Muscle of leg (tissue), 11 donors: Measurements from ENCODE around the gene FGFR3. TPM values are rescaled to one million over a fixed set of nuclear protein-coding genes. Genes with fewer than 3 reads are reported as not detected.
A peak's percentile ranks its signal among the peaks of the same experiment; 100 is the strongest.

ENCODE experiments used
- DNase-seq: peaks from one replicate; pipeline ENCODE4 v3.0.0; 2013
- H3K27ac ChIP-seq: one replicate; pipeline ENCODE4 v1.5.1; 2013; ENCODE audit warnings: mild to moderate bottlenecking, low read length, control low read depth
- H3K27me3 ChIP-seq: one replicate; pipeline ENCODE4 v1.6.1; 2013; ENCODE audit warnings: low read length; ENCODE audit not compliant: control insufficient read depth, insufficient read depth
- H3K36me3 ChIP-seq: one replicate; pipeline ENCODE4 v1.6.1; 2013; ENCODE audit warnings: low read length; ENCODE audit not compliant: control insufficient read depth, insufficient read depth
- H3K4me1 ChIP-seq: one replicate; pipeline ENCODE4 v1.6.1; 2013; ENCODE audit warnings: low read length; ENCODE audit not compliant: control insufficient read depth, insufficient read depth
- H3K4me3 ChIP-seq: one replicate; pipeline ENCODE4 v1.5.1; 2013; ENCODE audit warnings: low read length, control low read depth
- H3K9me3 ChIP-seq: replicated peaks from 2 replicates; pipeline ENCODE4 v1.6.1; 2013; ENCODE audit warnings: low read depth, low read length; ENCODE audit not compliant: control insufficient read depth
- WGBS: methylation state at CpG from one replicate; pipeline ENCODE4 v1.1.5; 2013; ENCODE audit warnings: missing lambda C conversion rate; ENCODE audit not compliant: insufficient coverage; 5-methylcytosine and 5-hydroxymethylcytosine counted together
- polyA plus RNA-seq, 8 donors: library from polyadenylated mRNA; unstranded; fragments of 120-200 nt; gene quantifications; one replicate each; pipeline versions ENCODE4 v1.2.1 to v1.2.3, GENCODE V29; 2013; ENCODE audit warnings: inconsistent platforms in 1 of 8, low replicate concordance in 1 of 8; ENCODE audit not compliant: insufficient read length in 8 of 8, insufficient read depth in 1 of 8
- total RNA-seq: library from RNA; stranded (reverse); fragments of 120-200 nt; gene quantifications from one replicate; pipeline ENCODE4 v1.2.4, GENCODE V29; 2013

Gene FGFR3
- total and polyA plus RNA-seq, 9 donors, result 0.89 to 14.0 (median 1.4) TPM

DNA sequence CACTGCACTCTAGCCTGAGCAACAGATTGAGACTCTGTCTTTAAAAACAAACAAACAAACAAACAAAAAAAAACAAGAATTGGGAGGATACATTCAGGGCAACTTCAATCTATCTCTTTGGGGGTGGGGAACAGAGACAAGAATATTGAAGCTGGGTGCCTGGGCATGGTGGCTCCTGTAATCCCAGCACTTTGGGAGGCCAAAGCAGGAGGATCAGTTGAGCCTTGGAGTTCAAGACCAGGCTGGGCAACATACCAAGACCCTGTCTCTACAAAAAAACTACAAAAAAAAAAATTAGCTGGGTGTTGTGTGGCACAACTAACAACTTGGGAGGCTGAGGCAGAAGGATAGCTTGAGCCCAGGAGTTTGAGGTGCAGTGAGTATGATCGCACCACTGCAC lies 61.7 kb downstream of the FGFR3 start:
- H3K4me1 ChIP-seq, result peaks cover 29% of the 10 kb centered on the region
- H3K4me3 ChIP-seq, result peak overlapping the region; percentile 88
- WGBS, result no CpG with 5 or more reads among the region's 1 CpG
- no peak for DNase-seq
- no peaks in the 10 kb centered on the region for H3K27me3 ChIP-seq
- no peak overlapping the region for H3K27ac ChIP-seq
- H3K9me3 ChIP-seq, result no peaks in the 10 kb centered on the region
- H3K36me3 ChIP-seq, result peaks cover 8% of the 10 kb centered on the region

DNA sequence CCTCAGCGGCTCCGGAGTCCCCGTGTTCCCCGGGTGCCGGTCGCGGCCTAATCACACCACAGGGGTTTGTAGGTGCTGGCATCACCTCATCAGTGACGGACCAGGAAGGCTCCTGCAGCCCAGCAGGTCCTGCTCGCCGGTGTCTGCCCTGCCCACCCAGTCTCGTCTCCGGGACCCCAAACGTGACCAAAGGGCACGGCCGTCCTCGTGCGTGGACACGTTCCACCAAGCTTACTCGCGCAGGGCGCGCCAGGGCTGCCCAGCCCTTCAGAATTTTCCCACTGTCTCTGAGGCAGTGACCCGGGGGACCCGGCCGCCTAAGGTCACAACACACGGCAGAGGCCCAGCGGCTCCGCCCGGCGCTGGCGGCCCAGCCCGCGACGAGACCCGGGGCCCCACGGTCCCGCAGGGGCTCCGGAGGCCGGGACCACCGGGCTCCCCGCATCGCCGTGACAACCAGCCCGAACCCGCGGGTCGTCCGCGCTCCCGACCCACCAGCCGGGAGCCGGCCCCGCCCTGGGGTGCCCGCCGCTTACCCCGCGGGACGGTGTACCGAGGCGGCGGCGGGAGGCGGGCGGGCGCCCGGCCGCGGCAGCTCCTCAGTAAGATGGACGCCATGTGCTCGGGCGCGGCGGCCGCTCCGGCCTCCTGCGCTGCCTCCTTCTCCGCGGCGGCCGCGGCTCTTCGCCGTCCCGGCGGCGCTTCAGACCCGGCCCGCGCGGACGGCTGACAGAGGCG lies 62.4 kb downstream of the FGFR3 start:
- no peaks in the 10 kb centered on the region for H3K9me3 ChIP-seq
- peak overlapping the region; percentile 88 for H3K4me3 ChIP-seq
- under 1% methylated on average over 91 of the region's 92 CpGs for WGBS
- peak overlapping the region; percentile 42 for H3K27ac ChIP-seq
- DNase-seq, result no peak
- H3K27me3 ChIP-seq, result no peaks in the 10 kb centered on the region
- H3K4me1 ChIP-seq, result peaks cover 29% of the 10 kb centered on the region
- peaks cover 8% of the 10 kb centered on the region for H3K36me3 ChIP-seq

DNA sequence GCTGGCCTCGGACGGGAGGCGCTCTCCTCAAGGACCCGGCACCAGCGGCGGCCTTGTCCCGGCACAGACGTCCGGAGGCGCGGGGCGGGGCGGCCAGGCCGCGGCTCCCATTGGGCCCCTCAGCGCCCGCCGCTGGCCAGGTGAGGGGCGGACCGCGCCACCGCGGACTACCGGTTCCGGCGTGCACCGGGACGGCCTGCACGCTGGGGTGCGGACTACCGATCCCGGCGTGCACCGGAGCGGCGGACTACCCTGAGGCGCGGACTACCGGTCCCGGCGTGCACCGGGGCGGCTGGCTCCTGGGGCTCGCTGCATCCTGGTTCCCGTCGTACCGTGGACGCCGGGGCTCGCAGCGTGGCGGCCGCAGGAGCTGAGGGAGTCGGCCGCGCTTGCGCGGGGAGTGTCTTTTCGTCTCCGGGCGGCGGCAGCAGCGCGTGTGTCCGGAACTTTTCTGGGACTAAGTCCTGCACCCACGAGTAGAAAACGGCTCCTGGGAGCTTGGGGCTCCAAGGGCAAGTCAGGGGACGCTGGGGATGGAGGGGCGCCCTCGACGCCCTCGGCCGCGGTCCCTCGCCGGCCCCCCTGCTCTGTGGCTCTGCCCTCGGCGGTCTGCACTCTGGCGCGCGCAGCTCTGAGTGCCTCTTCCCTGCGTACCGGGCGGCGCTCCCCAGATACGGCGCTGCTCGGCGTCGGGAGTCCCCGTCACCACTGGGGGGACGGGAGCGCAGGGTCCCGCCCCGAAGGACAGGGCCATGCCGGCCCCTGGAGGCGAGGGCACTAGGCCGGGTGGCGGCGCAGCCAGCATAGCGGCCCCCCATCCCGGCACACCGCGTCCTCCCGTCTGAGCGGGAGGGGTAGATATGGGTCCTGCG lies 63.2 kb downstream of the FGFR3 start, which contains the start of gene LETM1:
Gene LETM1 (minus strand): TSS at position 86 of the 872 bp plus-strand sequence. CDS start 206 bp downstream, outside the sequence.
- no peaks in the 10 kb centered on the region for H3K27me3 ChIP-seq
- H3K27ac ChIP-seq, result peak within 1 kb of the TSS; percentile 72
- peak within 1 kb of the TSS; percentile 88 for H3K4me3 ChIP-seq
- peak; percentile 98 for DNase-seq
- peaks cover 8% of the 10 kb centered on the region for H3K36me3 ChIP-seq
- peaks cover 29% of the 10 kb centered on the region for H3K4me1 ChIP-seq
- no peaks in the 10 kb centered on the region for H3K9me3 ChIP-seq
- WGBS, result under 1% methylated on average over 107 of the region's 107 CpGs

DNA sequence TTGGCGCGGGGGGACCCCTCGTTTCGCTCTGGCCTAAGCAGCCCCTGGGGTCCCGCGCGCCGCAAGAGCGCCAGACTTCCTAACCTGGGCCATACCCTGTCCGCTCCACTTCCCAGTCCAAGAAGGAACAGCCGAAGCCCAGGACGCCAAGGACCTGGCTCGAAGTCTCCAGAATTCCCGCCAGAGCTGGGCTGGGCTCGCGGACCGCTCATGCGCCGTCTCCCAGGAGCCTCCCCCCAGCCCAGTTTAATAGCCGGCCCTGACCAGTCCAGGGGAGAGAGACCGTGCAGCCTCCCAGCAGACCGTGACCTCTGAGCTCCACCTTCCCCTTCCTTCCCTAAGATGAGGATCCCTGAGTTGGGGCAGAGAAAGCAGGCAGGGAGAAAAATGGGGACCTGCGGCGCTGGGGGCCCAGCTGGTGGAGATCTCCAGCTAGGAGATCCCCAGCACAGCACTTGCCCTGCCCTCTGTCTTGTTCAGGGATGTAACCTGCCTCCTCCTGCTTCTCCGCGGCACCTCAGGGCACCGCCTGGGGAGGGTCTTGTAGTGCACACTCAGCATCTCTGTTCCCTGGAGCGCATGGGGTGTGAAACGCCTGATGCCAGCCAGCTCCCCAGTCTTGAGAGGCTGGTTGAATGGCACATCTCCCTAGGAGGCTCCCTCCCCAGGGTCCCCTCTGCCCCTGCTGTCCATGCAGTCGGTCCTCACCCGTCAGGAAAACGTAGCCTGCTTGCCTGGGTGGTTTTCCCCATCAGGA lies 64.0 kb downstream of the FGFR3 start:
- H3K4me1 ChIP-seq, result peaks cover 27% of the 10 kb centered on the region
- H3K36me3 ChIP-seq, result peaks cover 8% of the 10 kb centered on the region
- H3K27me3 ChIP-seq, result peaks cover under 1% of the 10 kb centered on the region
- no peaks in the 10 kb centered on the region for H3K9me3 ChIP-seq
- peak overlapping the region; percentile 88 for H3K4me3 ChIP-seq
- peak; percentile 64 for DNase-seq
- H3K27ac ChIP-seq, result peak overlapping the region; percentile 72
- WGBS, result 16% methylated on average over 24 of the region's 32 CpGs

DNA sequence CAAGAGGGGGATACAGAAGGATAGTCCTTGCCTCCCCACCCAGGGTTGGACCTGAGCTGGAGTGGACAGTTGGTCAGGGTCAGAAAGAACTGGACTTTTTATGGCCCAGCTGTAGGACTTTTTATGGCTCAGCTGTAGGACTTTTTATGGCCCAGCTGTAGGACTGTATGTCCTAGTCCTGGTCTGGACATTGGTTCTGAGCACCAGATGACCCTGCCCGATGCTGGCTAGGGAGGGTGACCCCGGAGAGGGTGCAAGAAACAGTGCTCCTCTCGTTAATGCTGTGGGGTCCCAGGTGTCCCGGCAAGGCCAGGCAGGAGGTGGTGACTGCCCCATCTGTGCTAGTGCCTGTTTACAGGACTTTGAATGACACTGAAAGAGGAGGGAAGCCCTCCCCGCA lies 64.8 kb downstream of the FGFR3 start:
- H3K36me3 ChIP-seq, result peaks cover 6% of the 10 kb centered on the region
- peaks cover 5% of the 10 kb centered on the region for H3K27me3 ChIP-seq
- WGBS, result 53% methylated on average over 3 of the region's 5 CpGs
- no peaks in the 10 kb centered on the region for H3K9me3 ChIP-seq
- no peak overlapping the region for H3K27ac ChIP-seq
- H3K4me3 ChIP-seq, result no peak overlapping the region
- peaks cover 34% of the 10 kb centered on the region for H3K4me1 ChIP-seq
- no peak for DNase-seq

Other genes starting within 250 kb of the FGFR3 start
- gene FAM53A, start 109.0 kb upstream of the FGFR3 start, total RNA-seq, result 1.6 TPM
- 1 to 10 TPM; 1.2 to 2.4 (median 1.4) TPM for gene FAM53A, start 109.0 kb upstream of the FGFR3 start, polyA plus RNA-seq
- 39.9 TPM for gene SLBP, start 81.0 kb upstream of the FGFR3 start, total RNA-seq
- gene SLBP, start 81.0 kb upstream of the FGFR3 start, polyA plus RNA-seq, result 10 to 100 TPM; 36.9 to 48.8 (median 42.8) TPM
- gene TMEM129, start 72.0 kb upstream of the FGFR3 start, total RNA-seq, result 20.3 TPM
- gene TMEM129, start 72.0 kb upstream of the FGFR3 start, polyA plus RNA-seq, result 10 to 100 TPM; 19.7 to 28.4 (median 24.2) TPM
- gene TACC3, start 71.8 kb upstream of the FGFR3 start, total RNA-seq, result 8.9 TPM
- gene TACC3, start 71.8 kb upstream of the FGFR3 start, polyA plus RNA-seq, result 10 to 100 TPM; 23.9 to 37.9 (median 32.6) TPM
- gene LETM1, start 62.9 kb downstream of the FGFR3 start, total RNA-seq, result 13.4 TPM
- 10 to 100 TPM; 11.7 to 20.1 (median 16.0) TPM for gene LETM1, start 62.9 kb downstream of the FGFR3 start, polyA plus RNA-seq
- 43.2 TPM for gene NSD2, start 78.1 kb downstream of the FGFR3 start, total RNA-seq
- 10 to 100 TPM; 35.7 to 56.5 (median 42.9) TPM for gene NSD2, start 78.1 kb downstream of the FGFR3 start, polyA plus RNA-seq
- 14.8 TPM for gene NELFA, start 215.7 kb downstream of the FGFR3 start, total RNA-seq
- gene NELFA, start 215.7 kb downstream of the FGFR3 start, polyA plus RNA-seq, result 10 to 100 TPM; 19.9 to 32.5 (median 24.1) TPM